SK-N-SH (cell line): ENCODE measurements around the gene BTBD2.

Experiments used
- CTCF ChIP-seq: fragments of 200-600 bp; sonication (generic); IDR thresholded peaks from 2 replicates; pipeline ENCODE4 v1.6.1; 2017; ENCODE audit warnings: antibody characterized with exemption, mild to moderate bottlenecking, moderate library complexity
- EP300 ChIP-seq, 2 experiments: IDR thresholded peaks; 2 replicates each; pipeline versions ENCODE4 v1.4.0 to v1.6.1; 2012; ENCODE audit warnings: borderline replicate concordance in 1 of 2, low read depth in 1 of 2, low read length in 1 of 2
- FOXM1 ChIP-seq: IDR thresholded peaks from 2 replicates; pipeline ENCODE4 v1.4.0; 2012; ENCODE audit warnings: low read depth, mild to moderate bottlenecking
- GATA2 ChIP-seq: sonication (generic); formaldehyde crosslinking; IDR thresholded peaks from 2 replicates; pipeline ENCODE4 v1.5.0; 2020; ENCODE audit warnings: mild to moderate bottlenecking, missing genetic modification reagents
- MAX ChIP-seq: IDR thresholded peaks from 2 replicates; pipeline ENCODE4 v1.4.0; 2012; ENCODE audit warnings: low read depth
- PBX3 ChIP-seq: IDR thresholded peaks from 2 replicates; pipeline ENCODE4; 2012
- POLR2AphosphoS5 ChIP-seq: IDR thresholded peaks from 2 replicates; pipeline ENCODE4 v1.6.1; 2012; ENCODE audit warnings: low read depth, low read length
- TAF1 ChIP-seq: IDR thresholded peaks from 2 replicates; pipeline ENCODE4 v1.6.1; 2012; ENCODE audit warnings: low read depth, mild to moderate bottlenecking, low read length, moderate library complexity, borderline replicate concordance
- ZBTB33 ChIP-seq: IDR thresholded peaks from 2 replicates; pipeline ENCODE4 v1.4.0; 2012; ENCODE audit warnings: low read depth, borderline replicate concordance

- TF ChIP-seq GATA2 (CRISPR knock-in tag) (no peak), ZBTB33 (no peak), EP300 (IDR thresholded peaks at IDR 0.05; ENCODE audit: borderline replicate concordance in 1 of 2, low read depth in 1 of 2, low read length in 1 of 2) (no peak), POLR2AphosphoS5 (no peak), MAX (no peak), PBX3 (no peak), FOXM1 (no peak), CTCF (no peak), TAF1 (no peak)
Observed at GRCh38 chr19:2051773-2052704, 36.5 kb upstream of the BTBD2 start.
